ENCODE measurements around the gene NOPCHAP1.
"Not testable (repeated sequence)": the region's sequence is repeated elsewhere in the genome, so short reads cannot be mapped to it uniquely, and the experiment has no call there.

Gene NOPCHAP1

DNA sequence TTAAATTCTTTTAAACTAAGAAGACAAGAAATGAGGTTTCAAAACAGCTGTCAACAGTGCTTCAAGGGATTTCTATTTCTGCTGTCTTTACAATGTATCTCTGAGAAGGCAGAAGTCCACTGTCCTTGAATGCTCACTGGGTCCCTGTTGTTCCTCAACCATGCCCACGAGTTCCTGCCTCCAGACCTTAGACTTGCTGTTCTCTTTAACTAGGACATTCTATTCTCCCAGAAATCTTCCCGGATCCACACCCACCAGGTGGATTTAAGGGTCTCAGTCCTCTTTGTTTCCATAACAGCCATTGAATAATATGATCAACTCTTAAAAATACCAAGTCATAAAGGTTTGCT is 21.3 kb upstream of the NOPCHAP1 start:
- DNase-seq (ENCODE audit: low read depth, low spot score): no peak

DNA sequence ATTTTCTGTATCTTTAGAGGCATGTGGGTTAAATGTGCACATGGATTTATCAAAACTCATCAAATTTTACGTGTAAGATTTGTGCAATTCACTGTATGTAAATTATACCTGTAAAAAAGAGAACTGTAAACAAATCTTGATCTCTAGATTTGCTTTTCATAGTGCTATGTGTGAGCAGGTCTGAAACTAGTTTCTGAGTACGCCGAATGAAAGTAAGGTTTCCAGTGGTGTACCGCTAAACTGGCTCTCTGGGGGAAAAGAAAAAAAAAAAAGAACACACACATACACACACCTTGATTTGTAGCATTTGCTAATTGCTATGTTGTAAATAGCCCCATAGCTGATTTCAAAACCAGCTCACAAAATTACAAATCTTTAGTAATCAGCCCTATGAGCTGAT is 19.4 kb upstream of the NOPCHAP1 start:
- no peak for DNase-seq (ENCODE audit: low read depth, low spot score)

DNA sequence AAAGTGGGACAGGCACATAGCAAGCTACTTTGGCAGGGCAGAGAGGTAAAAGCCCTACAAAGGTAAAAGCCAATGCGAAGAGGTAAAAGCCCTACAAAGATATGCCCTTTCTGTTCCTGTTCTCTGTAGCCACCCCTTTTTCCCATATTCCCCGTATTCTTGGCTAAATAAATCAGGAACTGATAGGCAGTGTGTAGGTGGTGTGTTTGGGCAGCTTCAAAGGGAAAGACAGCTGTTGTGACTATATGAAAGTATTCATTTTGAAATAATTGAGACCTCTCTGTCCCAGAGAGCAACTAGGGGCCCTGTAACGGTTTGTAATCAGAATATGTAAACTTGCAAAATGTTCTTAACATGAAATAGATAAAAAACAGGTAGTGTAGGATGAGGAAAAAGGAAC is 16.8 kb upstream of the NOPCHAP1 start:
- DNase-seq (ENCODE audit: low read depth, low spot score): no peak

DNA sequence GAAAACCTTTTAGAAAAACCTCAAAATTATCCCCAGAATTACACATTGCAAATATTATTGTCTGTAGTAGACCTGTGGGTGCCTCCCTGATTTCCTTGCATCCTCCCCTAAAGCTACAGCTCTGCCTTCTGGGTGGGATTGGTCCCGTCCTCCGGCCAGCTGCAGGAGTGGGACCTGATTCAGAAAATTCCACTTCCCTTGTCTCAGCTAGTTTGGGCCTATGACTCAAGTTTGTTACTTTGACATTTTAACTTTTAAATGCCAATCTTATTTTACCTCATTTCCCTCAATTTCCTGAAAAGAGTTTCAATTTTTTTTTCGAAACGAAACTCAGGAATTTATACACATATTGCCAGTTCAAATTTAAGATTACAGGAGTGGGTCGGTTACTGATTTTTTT is 14.8 kb upstream of the NOPCHAP1 start:
- no peak for DNase-seq (ENCODE audit: low read depth, low spot score)

DNA sequence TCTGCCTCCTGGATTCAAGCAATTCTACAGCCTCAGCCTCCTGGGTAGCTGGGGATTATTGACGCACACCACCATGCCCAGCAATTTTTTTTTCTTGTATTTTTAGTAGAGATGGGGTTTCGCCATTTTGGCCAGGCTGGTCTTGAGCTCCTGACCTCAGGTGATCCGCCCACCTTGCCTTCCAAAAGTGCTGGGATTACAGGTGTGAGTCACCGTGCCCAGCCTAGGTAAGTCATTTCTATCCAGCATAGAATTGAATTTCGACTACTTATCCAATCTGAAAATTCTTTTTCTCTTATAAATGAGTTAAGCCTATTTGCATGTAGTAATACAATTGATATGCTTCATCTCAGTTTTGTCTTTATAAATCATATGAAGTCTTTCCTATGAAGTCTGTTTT is 12.9 kb upstream of the NOPCHAP1 start:
- DNase-seq (ENCODE audit: low read depth, low spot score): no peak

DNA sequence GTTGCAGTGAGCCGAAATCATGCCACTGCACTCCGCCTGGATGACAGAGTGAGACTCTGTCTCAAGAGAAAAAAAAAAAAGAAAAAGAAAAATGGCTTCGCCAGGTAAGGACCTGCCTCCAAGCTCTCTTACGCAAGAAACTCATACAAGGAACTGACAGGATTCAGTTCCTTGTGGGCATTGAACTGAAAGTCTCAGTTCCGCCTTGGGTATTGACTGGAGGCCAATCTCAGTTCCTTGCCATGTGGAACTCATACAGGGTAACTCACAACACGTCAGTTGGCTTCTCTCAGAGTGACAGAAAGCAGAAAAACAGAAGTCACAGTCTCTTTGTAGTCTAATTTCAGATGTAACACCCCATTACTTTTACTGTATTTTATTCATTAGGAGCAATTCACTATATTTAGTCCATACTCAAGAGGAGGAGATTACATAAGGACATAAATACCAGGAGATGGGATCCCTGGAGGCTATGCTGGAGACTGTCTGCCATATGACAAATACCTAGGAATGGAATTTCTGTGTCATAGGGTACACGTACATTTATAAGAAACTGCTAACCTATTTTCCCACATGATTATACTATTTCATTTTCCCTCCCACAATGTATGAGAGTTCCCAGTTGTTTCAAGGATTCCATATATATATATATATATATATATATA is 11.4 kb upstream of the NOPCHAP1 start:
- DNase-seq (ENCODE audit: low read depth, low spot score): no peak

DNA sequence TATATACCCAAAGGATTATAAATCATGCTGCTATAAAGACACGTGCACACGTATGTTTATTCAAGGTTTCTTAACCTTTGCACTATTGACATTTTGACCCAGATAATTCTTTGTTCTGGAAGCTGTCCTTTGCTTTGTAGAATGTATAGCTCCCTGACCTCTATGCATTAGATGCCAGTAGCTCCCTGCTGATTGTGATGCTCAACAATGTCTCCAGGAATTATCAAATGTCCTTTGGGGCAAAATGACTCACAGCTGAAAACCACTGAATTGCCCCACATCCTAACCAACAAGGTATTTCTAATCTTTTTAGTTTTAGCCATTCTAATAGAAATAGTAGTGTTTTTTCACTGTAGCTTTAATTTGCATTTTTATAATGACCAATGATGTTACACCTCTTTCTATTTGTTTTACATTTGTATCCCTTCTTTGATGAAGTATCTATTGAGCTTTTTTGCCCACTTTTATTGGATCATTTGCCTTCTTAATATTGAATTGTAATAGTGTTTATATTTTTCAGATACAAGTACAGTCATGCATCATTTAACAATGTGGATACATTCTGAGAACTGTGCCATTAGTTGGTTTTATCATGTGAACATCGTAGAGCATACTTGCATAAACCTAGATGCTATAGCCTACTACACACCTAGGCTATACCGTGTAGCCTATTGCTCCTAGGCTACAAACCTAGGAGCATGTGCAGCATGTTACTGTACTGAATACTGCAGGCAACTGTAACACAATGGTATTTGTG is 10.4 kb upstream of the NOPCHAP1 start:
- no peak for DNase-seq (ENCODE audit: low read depth, low spot score)

DNA sequence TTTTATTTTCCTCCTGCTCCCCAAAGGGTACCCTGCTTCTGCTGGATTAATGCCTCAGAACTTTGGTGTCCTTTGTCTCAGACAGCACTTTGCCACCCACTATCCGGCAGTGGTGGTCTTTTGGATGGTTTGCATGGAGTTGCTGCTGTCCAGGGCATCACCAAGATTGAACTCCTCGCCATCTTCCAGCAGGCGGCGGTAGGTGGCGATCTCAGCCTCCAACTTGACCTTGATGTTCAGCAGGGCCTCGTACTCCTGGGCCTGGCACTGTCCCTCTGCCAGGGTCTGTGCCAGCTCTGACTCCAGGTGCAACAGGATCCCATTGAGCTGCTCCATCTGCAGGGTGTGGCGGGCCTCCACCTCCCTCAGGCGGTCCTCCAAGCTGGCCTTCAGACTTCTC is 9.4 kb upstream of the NOPCHAP1 start:
- DNase-seq (ENCODE audit: low read depth, low spot score): no peak

DNA sequence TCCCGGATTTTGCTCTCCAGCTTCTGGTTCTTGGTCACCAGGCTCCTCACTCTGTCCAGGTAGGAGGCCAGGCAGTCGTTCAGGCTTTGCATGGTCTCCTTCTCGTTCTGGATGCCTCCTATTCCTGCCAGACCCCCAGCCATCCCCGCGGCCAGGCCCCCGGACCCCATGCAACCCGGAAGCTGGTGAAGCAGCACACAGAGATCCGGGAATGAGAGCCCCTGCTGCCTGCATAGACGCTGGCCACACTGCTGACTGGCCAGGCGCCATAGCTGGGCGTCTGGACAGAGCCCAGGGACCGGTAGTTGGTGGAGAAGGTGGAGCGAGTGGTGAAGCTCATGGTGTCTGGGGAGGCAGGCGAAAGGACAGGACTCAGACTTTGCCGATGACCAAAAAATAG is 8.4 kb upstream of the NOPCHAP1 start:
- not testable (repeated sequence) for DNase-seq (ENCODE audit: low read depth, low spot score)

DNA sequence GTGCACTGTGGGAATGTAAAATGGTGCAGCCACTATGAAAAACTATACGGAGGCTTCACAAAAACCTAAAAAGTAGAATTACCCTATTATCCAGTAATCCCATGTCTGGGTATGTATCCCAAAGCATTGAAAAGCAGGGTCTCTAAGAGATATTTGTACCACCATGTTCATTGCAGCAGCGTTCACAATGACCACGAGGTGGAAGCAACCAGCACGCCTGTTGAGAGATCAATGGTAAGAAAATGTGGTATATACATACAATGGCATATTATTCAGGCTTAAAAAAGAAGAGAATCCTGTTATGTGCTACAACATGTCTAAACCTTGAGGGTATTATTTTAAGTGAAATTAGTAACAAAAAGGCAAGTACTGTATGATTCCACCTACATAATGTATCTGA is 910 bp upstream of the NOPCHAP1 start:
- DNase-seq (ENCODE audit: low read depth, low spot score): no peak

DNA sequence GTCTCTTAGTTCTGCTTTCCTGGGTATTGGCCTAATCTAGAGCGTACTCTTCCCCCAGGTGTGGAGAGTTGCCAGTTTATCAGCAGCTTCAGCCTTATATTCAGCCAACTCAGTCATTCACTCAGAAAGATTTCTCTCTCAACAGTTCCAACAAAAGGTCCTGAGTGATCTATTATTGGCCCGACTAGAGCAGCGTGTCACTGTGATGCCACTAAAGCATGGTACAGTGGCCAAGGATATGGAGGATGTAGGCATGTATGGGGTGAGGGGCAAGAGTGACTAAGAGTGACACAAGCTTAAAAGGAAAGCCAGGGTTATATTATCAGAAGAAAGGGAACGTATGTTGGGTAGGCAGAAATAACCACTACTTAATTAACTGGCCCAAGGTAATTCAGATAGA is 4.8 kb downstream of the NOPCHAP1 start:
- DNase-seq (ENCODE audit: low read depth, low spot score): no peak

DNA sequence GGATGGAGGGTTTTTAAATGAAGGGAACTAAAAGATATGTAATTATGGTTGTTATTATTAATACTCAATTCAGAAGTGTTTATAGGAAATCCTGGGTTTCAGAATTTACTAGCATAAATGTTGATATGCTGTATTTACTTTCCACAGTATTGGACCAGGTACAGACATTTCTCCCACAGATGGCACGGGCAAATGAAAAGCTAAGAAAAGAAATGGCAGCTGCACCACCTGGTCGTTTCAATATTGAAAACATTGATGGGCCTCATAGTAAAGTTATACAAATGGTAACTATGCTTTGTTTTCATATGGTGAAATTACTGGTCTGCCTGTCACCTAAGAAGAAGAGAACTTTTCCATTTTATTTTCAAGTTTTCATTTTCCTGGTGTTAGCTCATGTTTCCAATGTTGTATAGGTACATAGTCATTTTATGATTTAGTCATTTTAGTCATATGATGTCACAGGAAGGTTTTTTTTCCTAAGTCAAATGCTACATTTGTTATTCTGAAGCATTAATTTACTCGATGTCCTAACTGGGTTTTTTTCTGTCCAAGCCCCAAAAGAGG is 5.5 kb downstream of the NOPCHAP1 start:
- no peak for DNase-seq (ENCODE audit: low read depth, low spot score)

DNA sequence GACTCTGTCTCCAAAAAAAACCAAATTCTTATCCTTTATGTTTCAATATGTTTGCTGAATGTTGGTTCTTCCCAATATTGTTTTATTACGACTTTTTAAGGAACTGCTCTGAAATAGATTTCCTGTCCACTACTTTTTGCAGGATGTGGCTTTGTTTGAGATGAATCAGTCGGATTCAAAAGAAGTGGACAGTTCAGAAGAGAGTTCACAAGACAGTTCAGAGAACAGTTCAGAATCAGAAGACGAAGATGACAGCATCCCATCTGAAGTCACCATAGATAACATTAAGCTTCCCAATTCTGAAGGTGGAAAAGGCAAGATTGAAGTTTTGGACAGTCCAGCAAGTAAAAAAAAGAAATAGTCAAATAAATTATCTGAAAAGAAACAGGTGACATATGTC is 8.2 kb downstream of the NOPCHAP1 start:
- no peak for DNase-seq (ENCODE audit: low read depth, low spot score)

DNA sequence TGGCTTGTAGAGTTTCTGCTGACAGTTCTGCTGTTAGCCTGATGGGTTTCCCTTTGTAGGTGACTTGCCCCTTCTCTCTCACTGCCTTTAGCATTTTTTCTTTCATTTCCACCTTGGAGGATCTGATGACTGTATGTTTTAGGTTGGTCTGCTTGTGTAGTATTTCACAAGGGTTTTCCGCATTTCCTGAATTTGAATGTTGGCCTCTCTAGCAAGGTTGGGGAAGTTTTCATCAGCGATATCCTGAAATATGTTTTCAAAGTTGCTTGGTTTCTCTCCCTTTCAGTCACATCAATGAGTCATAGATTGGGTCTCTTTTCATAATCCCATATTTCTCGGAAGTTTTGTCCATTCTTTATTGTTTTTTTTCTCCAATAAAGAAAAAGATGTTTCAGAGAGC is 11.4 kb downstream of the NOPCHAP1 start:
- DNase-seq (ENCODE audit: low read depth, low spot score): no peak

DNA sequence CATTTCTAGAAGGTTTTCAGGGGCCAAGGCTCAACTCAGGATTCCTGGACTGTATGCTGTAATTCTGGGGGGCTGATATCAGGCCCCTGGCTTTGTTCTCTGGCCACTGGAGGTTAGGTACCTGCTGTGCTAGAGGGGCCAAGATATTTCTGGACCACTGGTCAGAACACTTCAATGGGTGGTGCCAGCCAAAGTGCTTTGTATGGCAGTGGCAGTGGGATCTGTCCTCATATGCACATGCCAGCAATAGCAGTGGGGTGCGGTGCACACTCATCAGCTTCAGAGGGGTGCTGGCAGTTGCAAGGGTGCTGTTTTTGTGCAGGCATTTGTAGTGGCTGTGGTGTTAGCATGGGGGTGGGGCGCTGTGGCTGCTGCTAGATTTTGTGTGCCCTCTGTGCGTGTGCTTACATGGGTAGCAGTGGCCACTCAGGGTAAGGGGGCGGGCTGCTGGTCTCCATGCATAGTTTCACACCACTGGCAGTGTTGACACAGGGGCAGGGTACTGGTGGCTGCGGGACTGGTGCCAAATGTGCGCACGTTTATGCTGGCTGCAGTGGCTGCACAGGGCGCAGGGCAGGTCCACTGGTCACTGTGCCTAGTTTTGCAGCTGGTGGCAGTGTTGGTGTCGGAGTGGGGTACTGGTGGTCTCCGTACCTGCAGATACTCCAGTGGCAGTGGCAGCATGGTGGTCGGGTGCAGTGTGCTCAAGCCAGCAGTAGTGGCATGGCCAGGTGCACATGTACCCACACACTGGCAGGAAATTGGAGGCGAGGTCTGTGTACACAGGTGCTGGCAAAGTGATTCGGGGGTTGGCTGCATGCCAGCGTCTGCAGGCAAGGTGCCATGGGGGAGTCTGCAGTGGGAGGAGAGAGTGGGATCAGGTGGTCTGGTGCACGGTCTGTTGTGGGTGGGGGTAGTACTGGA is 12.6 kb downstream of the NOPCHAP1 start:
- DNase-seq (ENCODE audit: low read depth, low spot score): no peak

DNA sequence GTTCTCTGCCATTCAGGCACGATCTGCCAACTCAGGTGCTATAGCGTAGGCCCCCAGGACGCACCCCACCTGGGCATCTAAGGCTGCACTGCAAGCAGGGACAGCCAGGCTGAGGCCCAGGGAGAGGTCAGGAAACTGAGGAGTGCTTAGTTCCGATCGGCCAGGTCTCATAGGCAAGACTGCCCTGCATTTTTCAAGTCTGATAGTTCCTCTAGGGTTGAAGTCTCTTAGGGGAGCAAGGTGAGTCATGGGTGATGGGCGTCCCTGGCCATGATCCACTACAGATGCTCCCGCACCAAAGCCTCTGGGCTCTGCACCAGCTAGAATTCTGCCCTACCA is 13.2 kb downstream of the NOPCHAP1 start:
- no peak for DNase-seq (ENCODE audit: low read depth, low spot score)

DNA sequence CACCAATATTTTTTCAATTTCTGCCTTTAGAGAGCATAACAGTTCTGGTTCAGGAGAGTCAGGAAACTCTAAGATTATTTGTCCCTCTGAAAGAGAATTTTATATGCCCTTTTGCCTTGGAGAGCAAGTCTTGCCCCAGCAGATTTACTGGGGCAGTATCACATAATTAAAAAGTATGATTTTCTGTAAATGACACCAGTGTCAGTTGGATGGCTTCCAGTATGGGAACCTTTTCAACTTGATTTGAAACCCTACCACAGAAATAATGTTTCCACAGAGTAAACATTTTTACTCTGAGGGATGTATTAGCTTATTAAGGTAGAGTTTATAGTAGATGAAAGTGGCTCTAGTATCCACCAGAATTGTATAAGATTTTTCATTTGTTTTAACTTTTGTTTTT is 15.4 kb downstream of the NOPCHAP1 start:
- no peak for DNase-seq (ENCODE audit: low read depth, low spot score)

DNA sequence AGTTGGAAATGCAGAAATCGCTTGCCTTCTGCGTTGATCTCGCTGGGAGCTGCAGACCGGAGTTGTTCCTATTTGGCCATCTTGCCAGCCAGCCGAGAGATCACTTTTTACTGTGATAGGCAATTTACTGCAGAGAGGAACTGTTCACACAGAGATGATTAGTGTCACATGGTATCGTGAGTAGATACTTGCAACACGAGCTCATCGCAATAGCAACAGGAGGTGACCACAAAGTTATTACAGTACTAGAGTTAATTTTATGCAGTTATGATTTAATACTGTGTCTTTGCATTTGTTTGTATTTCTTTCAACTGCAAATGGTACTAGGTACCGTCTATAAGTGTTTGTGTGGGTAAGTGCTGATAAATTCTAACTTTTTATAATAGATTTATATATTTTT is 27.8 kb downstream of the NOPCHAP1 start:
- DNase-seq (ENCODE audit: low read depth, low spot score): no peak

DNA sequence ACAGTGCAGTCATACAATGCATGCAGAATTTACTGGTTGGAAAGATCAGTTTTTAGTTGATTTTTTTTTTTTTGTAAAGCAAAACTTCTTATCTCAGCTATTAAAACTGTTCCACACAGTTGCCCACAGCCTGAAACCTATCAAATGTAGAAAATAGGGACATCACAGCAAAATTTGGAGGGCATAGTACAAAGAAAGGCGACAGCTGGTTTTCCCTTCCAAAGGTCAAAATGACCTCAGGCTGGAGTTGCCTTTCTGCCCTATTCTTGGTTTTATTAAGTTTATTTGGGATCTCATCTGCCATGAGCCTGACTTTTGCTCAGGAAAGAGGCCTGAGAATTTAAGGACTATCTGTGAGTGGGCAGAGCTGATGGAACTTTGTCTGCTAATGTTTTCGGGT is 28.5 kb downstream of the NOPCHAP1 start:
- no peak for DNase-seq (ENCODE audit: low read depth, low spot score)

DNA sequence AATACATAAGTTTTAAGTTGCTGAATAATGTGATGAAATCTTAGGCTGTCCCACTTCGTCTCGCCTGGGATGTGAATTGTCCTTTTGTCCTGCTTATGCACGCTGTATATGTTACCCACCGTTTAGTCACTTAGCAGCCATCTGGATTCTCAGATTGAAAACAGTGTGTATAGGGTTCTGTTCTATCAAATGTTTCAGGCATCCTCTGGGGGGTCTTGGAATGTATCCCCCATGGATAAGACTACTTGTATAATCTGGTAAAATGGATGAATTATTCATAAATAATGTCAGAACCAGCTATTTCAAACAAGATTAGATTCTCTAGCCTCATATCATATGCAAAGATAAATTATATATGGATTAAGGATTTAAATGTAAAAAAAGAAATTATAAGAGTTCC is 29.4 kb downstream of the NOPCHAP1 start:
- no peak for DNase-seq (ENCODE audit: low read depth, low spot score)

DNA sequence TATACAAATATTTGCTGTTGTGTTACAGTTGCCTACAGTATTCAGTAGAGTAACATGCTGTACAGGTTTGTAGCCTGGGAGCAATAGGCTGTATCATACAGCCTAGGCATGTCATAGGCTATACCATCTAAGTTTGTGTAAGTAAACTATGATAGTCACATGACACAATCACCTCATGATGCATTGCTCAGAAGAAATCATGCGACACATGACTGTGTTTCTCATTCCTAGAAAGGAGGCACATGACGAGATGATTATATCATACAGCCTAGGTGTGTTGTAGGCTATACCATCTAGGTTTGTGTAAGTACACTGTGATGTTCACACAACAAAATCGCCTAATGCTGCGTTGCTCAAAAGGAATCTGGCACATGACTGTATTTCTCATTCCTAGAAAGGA is 31.9 kb downstream of the NOPCHAP1 start:
- DNase-seq (ENCODE audit: low read depth, low spot score): no peak

DNA sequence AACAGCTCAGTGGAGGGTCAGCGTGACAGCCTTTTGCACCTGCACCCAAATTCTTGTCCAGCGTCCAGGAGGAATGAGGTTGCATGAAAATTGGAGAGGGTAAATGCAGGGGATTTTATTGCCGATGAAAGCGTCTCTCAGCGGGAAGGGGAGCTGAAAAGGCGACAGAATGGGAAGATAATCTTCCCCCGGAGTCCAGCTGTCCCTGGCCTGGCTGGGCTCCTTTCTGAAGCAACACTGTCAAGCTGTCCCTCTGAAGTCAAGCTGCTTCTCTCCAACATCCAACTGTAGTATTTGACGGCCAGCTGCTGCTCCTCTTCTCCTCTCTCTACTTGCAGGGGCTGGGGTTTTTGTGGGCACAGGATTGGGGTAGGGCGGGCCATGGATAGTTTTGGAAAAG is 32.7 kb downstream of the NOPCHAP1 start:
- no peak for DNase-seq (ENCODE audit: low read depth, low spot score)
